KMS-11 (cell line): ENCODE data around the gene TROAP.
A peak's percentile ranks its signal among the peaks of the same experiment; 100 is the strongest.

Experiments
- H2AFZ ChIP-seq: fragments of 200-600 bp; sonication (generic); 2 replicates; pipeline ENCODE4 v1.6.1; 2016; ENCODE audit warnings: antibody characterized with exemption, mixed run types, low read depth
- H3K27ac ChIP-seq: fragments of 200-600 bp; sonication (generic); 2 replicates; pipeline ENCODE4 v1.6.1; 2016; ENCODE audit warnings: mild to moderate bottlenecking, mixed run types
- H3K27me3 ChIP-seq: fragments of 200-600 bp; sonication (generic); 2 replicates; pipeline ENCODE4 v1.6.1; 2017; ENCODE audit warnings: mild to moderate bottlenecking, low read depth, mixed run types, moderate library complexity; ENCODE audit not compliant: insufficient read depth
- H3K36me3 ChIP-seq: fragments of 200-600 bp; sonication (generic); 2 replicates; pipeline ENCODE4 v1.6.1; 2017; ENCODE audit warnings: mild to moderate bottlenecking, mixed run types; ENCODE audit not compliant: insufficient read depth
- H3K4me1 ChIP-seq: fragments of 200-600 bp; sonication (generic); 2 replicates; pipeline ENCODE4 v1.6.1; 2016; ENCODE audit warnings: mild to moderate bottlenecking, low read depth, mixed run types; ENCODE audit not compliant: poor library complexity, severe bottlenecking
- H3K4me2 ChIP-seq: fragments of 200-600 bp; sonication (generic); 2 replicates; pipeline ENCODE4 v1.7.0; 2016; ENCODE audit warnings: mild to moderate bottlenecking, mixed run types
- H3K4me3 ChIP-seq: fragments of 200-600 bp; sonication (generic); IDR thresholded peaks from 2 replicates; pipeline ENCODE4 v1.6.1; 2017; ENCODE audit warnings: low read depth, low read length, mixed read lengths; ENCODE audit not compliant: insufficient read depth
- H3K79me2 ChIP-seq: fragments of 200-600 bp; sonication (generic); 2 replicates; pipeline ENCODE4 v1.6.1; 2016; ENCODE audit warnings: low read depth, mixed run types; ENCODE audit not compliant: insufficient read depth
- H3K9ac ChIP-seq: fragments of 200-600 bp; sonication (generic); 2 replicates; pipeline ENCODE4 v1.6.1; 2016; ENCODE audit warnings: mild to moderate bottlenecking, mixed run types
- H4K20me1 ChIP-seq: fragments of 200-600 bp; sonication (generic); 2 replicates; pipeline ENCODE4 v1.6.1; 2016; ENCODE audit warnings: mild to moderate bottlenecking, mixed run types; ENCODE audit not compliant: insufficient read depth
- CTCF ChIP-seq: fragments of 200-600 bp; sonication (generic); conservative IDR thresholded peaks from 2 replicates; pipeline ENCODE4 v1.6.1; 2017; ENCODE audit warnings: low read depth, mild to moderate bottlenecking, antibody characterized with exemption, low read length, moderate library complexity, mixed read lengths

The TROAP gene

GRCh38 chr12:49367381-49368239, 44.6 kb downstream of the TROAP start, which contains the start of gene SPATS2:
TSS of gene SPATS2 (plus strand) at chr12:49367462. CDS start at chr12:49461013, 93,551 bp downstream.
- Histone ChIP-seq H3K36me3 (no peaks in the 10 kb centered on the region), H3K9ac (peak within 1 kb of the TSS; percentile 93), H3K79me2 (peaks cover 61% of the 10 kb centered on the region)

GRCh38 chr12:49368240-49368600, 45.2 kb downstream of the TROAP start:
- peak overlapping the region; percentile 69 for H3K4me2 ChIP-seq
- peaks cover 56% of the 10 kb centered on the region for H3K4me1 ChIP-seq
- H3K36me3 ChIP-seq = no peaks in the 10 kb centered on the region
- peaks cover 9% of the 10 kb centered on the region; the same call in 1 of the 2 replicates for H4K20me1 ChIP-seq
- no peak overlapping the region for H2AFZ ChIP-seq
- peak overlapping the region; percentile 93 for H3K9ac ChIP-seq
- peak overlapping the region; percentile 81 for H3K27ac ChIP-seq
- H3K4me3 ChIP-seq = no peak overlapping the region
- H3K27me3 ChIP-seq = no peaks in the 10 kb centered on the region
- H3K79me2 ChIP-seq = peaks cover 67% of the 10 kb centered on the region
- TF ChIP-seq CTCF = no peak

More at GRCh38 chr12:49367381-49368239, 44.6 kb downstream of the TROAP start, which contains the start of gene SPATS2:
- Histone ChIP-seq H3K4me3 (peak within 1 kb of the TSS; percentile 39), H2AFZ (peak within 1 kb of the TSS; percentile 86), H3K27me3 (no peaks in the 10 kb centered on the region), H3K4me1 (peaks cover 56% of the 10 kb centered on the region), H4K20me1 (peaks cover 9% of the 10 kb centered on the region; the same call in 1 of the 2 replicates), H3K4me2 (peak within 1 kb of the TSS; percentile 85), H3K27ac (peak within 1 kb of the TSS; percentile 81)
- no peak for TF ChIP-seq CTCF

- Histone ChIP-seq H2AFZ (no peak overlapping the region), H3K4me3 (peak overlapping the region; percentile 27), H3K4me2 (peak overlapping the region; percentile 69), H3K79me2 (peaks cover 79% of the 10 kb centered on the region), H3K27me3 (no peaks in the 10 kb centered on the region), H3K27ac (peak overlapping the region; percentile 81), H3K4me1 (peaks cover 67% of the 10 kb centered on the region), H4K20me1 (peaks cover 9% of the 10 kb centered on the region; the same call in 1 of the 2 replicates), H3K36me3 (no peaks in the 10 kb centered on the region), H3K9ac (peak overlapping the region; percentile 93)
- TF ChIP-seq CTCF = peak; percentile 62
Observed at GRCh38 chr12:49369411-49370145, 46.5 kb downstream of the TROAP start.

GRCh38 chr12:49370539-49370938, 47.5 kb downstream of the TROAP start:
- no peak overlapping the region for H2AFZ ChIP-seq
- no peak overlapping the region for H3K9ac ChIP-seq
- H4K20me1 ChIP-seq = peaks cover 13% of the 10 kb centered on the region
- H3K27me3 ChIP-seq = no peaks in the 10 kb centered on the region
- peak overlapping the region; percentile 81; the same call in 1 of the 2 replicates for H3K27ac ChIP-seq
- no peaks in the 10 kb centered on the region for H3K36me3 ChIP-seq
- TF ChIP-seq CTCF = no peak
- H3K4me3 ChIP-seq = no peak overlapping the region
- peaks cover 79% of the 10 kb centered on the region for H3K79me2 ChIP-seq
- peaks cover 67% of the 10 kb centered on the region for H3K4me1 ChIP-seq
- H3K4me2 ChIP-seq = peak overlapping the region; percentile 69
